H1 (cell line): ENCODE data around the gene BAK1. TPM values are rescaled to one million over a fixed set of nuclear protein-coding genes. Genes with fewer than 3 reads are reported as not detected.

Source experiments
- CHD1 ChIP-seq: IDR thresholded peaks from 2 replicates; pipeline ENCODE4 v1.6.1; 2012; ENCODE audit warnings: low read depth, low read length, improper control_type of control experiment
- JUND ChIP-seq: IDR thresholded peaks from 2 replicates; pipeline ENCODE4 v1.6.1; 2011; ENCODE audit warnings: mild to moderate bottlenecking, improper control_type of control experiment, low read length
- NRF1 ChIP-seq: IDR thresholded peaks from 2 replicates; pipeline ENCODE4 v1.6.1; 2011; ENCODE audit warnings: mild to moderate bottlenecking, low read depth, low read length, improper control_type of control experiment
- polyA plus RNA-seq, 7 experiments: library from polyadenylated mRNA; depleted of rRNA in 3 of 7; stranded (reverse) in 5 of 7; unstranded in 2 of 7; fragments of >200 nt in 5 of 7; fragments of 200-250 nt in 2 of 7; gene quantifications; 1 replicate in 5 of 7; 2 replicates in 1 of 7; 4 replicates in 1 of 7; pipeline versions ENCODE4 v1.2.1 to v1.2.3, GENCODE V29; 2011 to 2013; ENCODE audit warnings: missing spikeins in 2 of 7, mixed read lengths in 2 of 7
- total RNA-seq: library from RNA; stranded (reverse); fragmentation: NEBNext Ultra II Directional; extraction: Animal tissue kit (Norgen Biotek cat#: 25700); gene quantifications from 2 replicates; pipeline ENCODE4 v1.2.1, GENCODE V29; 2021

BAK1 gene
- total and polyA plus RNA-seq, 2 of the 8 experiments (the other 6 are each of a cell fraction or from before 2014, with no cell fraction given) = 43.3 to 43.4 TPM

- no peak for TF ChIP-seq CHD1
- TF ChIP-seq NRF1 = no peak
- TF ChIP-seq JUND = no peak
- TF ChIP-seq, all 59 proteins: peak for 0
Observed at GRCh38 chr6:33616113-33616512, 36.0 kb upstream of the BAK1 start (continued).
